ENCODE data around the gene RUNX1. TPM values are rescaled to one million over a fixed set of nuclear protein-coding genes. Genes with fewer than 3 reads are reported as not detected.

Gene RUNX1
- total RNA-seq, 1 experiment from 2014 or later, result 55.2 TPM

- no peaks in the 10 kb centered on the region for H3K4me1 ChIP-seq (ENCODE audit: insufficient read depth, low read length)
- intact Hi-C loops (cut with micrococcal nuclease), result no loop called here
- peaks cover 10% of the 10 kb centered on the region for H3K79me2 ChIP-seq (ENCODE audit: low read length)
- H3K4me3 ChIP-seq (ENCODE audit: low read length), result no peak overlapping the region
- H2AFZ ChIP-seq (ENCODE audit: low read length), result no peak overlapping the region
- H3K9me2 ChIP-seq (replicated peaks; ENCODE audit: low read length), result no peaks in the 10 kb centered on the region
- no peak overlapping the region for H3K9ac ChIP-seq (ENCODE audit: low read length)
- ChIA-PET POLR2A (ENCODE audit: unreplicated experiment) (no interaction called here), CTCF (no interaction called here)
- no peaks in the 10 kb centered on the region; the same call in 1 of the 2 replicates for H4K20me1 ChIP-seq (ENCODE audit: low read length)
- no peak for TF ChIP-seq EZH2phosphoT487 (IDR thresholded peaks at IDR 0.05; ENCODE audit: borderline replicate concordance, low read length)
- no peak for TF ChIP-seq CTCF (conservative IDR thresholded peaks at IDR 0.05; ENCODE audit: low read depth, low read length)
- no peak for TF ChIP-seq EZH2 (IDR thresholded peaks at IDR 0.05; ENCODE audit: low read length, unreplicated experiment)
- H3K36me3 ChIP-seq (ENCODE audit: low read depth, low read length), result no peaks in the 10 kb centered on the region
- ATAC-seq (no peak), DNase-seq (no peak)
- no TSS peak for BruUV-seq (replicated peaks)
- H3K27ac ChIP-seq (ENCODE audit: low read length), result no peak overlapping the region
- H3K4me2 ChIP-seq (ENCODE audit: low read length), result no peak overlapping the region
- no peaks in the 10 kb centered on the region for H3K27me3 ChIP-seq (ENCODE audit: low read length)
- no peaks in the 10 kb centered on the region for H3F3A ChIP-seq (ENCODE audit: low read length, unreplicated experiment)
- H3K9me3 ChIP-seq (ENCODE audit: low read length), result no peaks in the 10 kb centered on the region
These were observed 100.9 kb downstream of the RUNX1 start for GRCh38 chr21:34948157-34948556.

- Histone ChIP-seq H3K9me2 (replicated peaks; ENCODE audit: low read length) (no peaks in the 10 kb centered on the region), H3K79me2 (ENCODE audit: low read length) (peaks cover 7% of the 10 kb centered on the region), H3K27me3 (ENCODE audit: low read length) (no peaks in the 10 kb centered on the region), H3F3A (ENCODE audit: low read length, unreplicated experiment) (no peaks in the 10 kb centered on the region), H3K4me1 (ENCODE audit: insufficient read depth, low read length) (no peaks in the 10 kb centered on the region), H4K20me1 (ENCODE audit: low read length) (no peaks in the 10 kb centered on the region; the same call in 1 of the 2 replicates), H3K9ac (ENCODE audit: low read length) (no peak overlapping the region), H3K9me3 (ENCODE audit: low read length) (no peaks in the 10 kb centered on the region), H2AFZ (ENCODE audit: low read length) (no peak overlapping the region), H3K36me3 (ENCODE audit: low read depth, low read length) (no peaks in the 10 kb centered on the region), H3K4me3 (ENCODE audit: low read length) (no peak overlapping the region), H3K4me2 (ENCODE audit: low read length) (no peak overlapping the region), H3K27ac (ENCODE audit: low read length) (no peak overlapping the region)
- DNase-seq, result no peak
- CTCF ChIA-PET, result no interaction called here
- no TSS peak for BruUV-seq (replicated peaks)
- TF ChIP-seq EZH2 (IDR thresholded peaks at IDR 0.05; ENCODE audit: low read length, unreplicated experiment) (no peak), CTCF (conservative IDR thresholded peaks at IDR 0.05; ENCODE audit: low read depth, low read length) (no peak), EZH2phosphoT487 (IDR thresholded peaks at IDR 0.05; ENCODE audit: borderline replicate concordance, low read length) (no peak)
- POLR2A ChIA-PET (ENCODE audit: unreplicated experiment), result no interaction called here
- intact Hi-C loops (cut with micrococcal nuclease), result no loop called here
- ATAC-seq, result no peak
These were observed 102.1 kb downstream of the RUNX1 start for GRCh38 chr21:34946916-34947534.

- H3K4me3 ChIP-seq (ENCODE audit: low read length), result no peak overlapping the region
- H3K79me2 ChIP-seq (ENCODE audit: low read length), result peaks cover 7% of the 10 kb centered on the region
- H3K36me3 ChIP-seq (ENCODE audit: low read depth, low read length), result no peaks in the 10 kb centered on the region
- no peaks in the 10 kb centered on the region for H3K9me3 ChIP-seq (ENCODE audit: low read length)
- no peak overlapping the region for H3K4me2 ChIP-seq (ENCODE audit: low read length)
- DNase-seq (no peak), ATAC-seq (no peak)
- H3F3A ChIP-seq (ENCODE audit: low read length, unreplicated experiment), result no peaks in the 10 kb centered on the region
- intact Hi-C loops (cut with micrococcal nuclease), result no loop called here
- no peak overlapping the region for H3K9ac ChIP-seq (ENCODE audit: low read length)
- H3K9me2 ChIP-seq (replicated peaks; ENCODE audit: low read length), result no peaks in the 10 kb centered on the region
- POLR2A ChIA-PET (ENCODE audit: unreplicated experiment), result no interaction called here
- TF ChIP-seq EZH2phosphoT487 (IDR thresholded peaks at IDR 0.05; ENCODE audit: borderline replicate concordance, low read length), result no peak
- TF ChIP-seq CTCF (conservative IDR thresholded peaks at IDR 0.05; ENCODE audit: low read depth, low read length), result no peak
- TF ChIP-seq EZH2 (IDR thresholded peaks at IDR 0.05; ENCODE audit: low read length, unreplicated experiment), result no peak
- BruUV-seq (replicated peaks), result no TSS peak
- H3K27me3 ChIP-seq (ENCODE audit: low read length), result no peaks in the 10 kb centered on the region
- no peaks in the 10 kb centered on the region for H3K4me1 ChIP-seq (ENCODE audit: insufficient read depth, low read length)
- no peak overlapping the region for H3K27ac ChIP-seq (ENCODE audit: low read length)
- H2AFZ ChIP-seq (ENCODE audit: low read length), result no peak overlapping the region
- CTCF ChIA-PET, result no interaction called here
- H4K20me1 ChIP-seq (ENCODE audit: low read length), result no peaks in the 10 kb centered on the region; the same call in 1 of the 2 replicates
These were observed 102.7 kb downstream of the RUNX1 start for GRCh38 chr21:34946385-34946840.
